Stromal cell of bone marrow (primary cell): ENCODE measurements around the gene PPP1R3G.

Experiments
- DNase-seq: peaks from one replicate; pipeline ENCODE4 v3.0.0-alpha.2; 2012; ENCODE audit warnings: low read depth

PPP1R3G gene

GRCh38 chr6:5072440-5072839, 12.7 kb upstream of the PPP1R3G start:
- DNase-seq, result no peak

GRCh38 chr6:5073992-5074391, 11.1 kb upstream of the PPP1R3G start:
- no peak for DNase-seq

DNA sequence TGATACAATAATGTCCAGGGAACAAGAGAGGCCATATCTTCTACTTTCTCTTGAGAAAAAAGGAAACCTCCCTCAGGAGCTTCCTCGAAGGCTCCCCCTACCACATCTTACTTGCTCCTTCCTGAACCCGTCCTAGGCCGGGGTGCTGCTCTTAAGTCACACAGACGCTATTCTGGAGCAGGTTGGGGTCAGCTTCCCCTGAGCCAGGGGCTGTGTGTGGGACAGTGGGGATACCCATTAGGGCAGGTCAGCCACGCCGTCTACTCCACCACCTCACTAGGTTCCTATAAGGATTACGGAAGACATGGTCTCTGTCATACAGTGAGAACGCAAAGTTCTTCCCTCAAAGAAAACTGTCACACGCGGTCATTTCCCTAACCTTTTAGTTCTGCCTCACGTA, 8.2 kb upstream of the PPP1R3G start:
- no peak for DNase-seq

GRCh38 chr6:5078121-5078669, 6.9 kb upstream of the PPP1R3G start:
- no peak for DNase-seq

- DNase-seq, result no peak
These were observed 5.4 kb upstream of the PPP1R3G start for GRCh38 chr6:5079692-5080091.

- DNase-seq, result no peak
These were observed 4.6 kb upstream of the PPP1R3G start for GRCh38 chr6:5080574-5080973.

- DNase-seq, result no peak
These were observed 4.0 kb upstream of the PPP1R3G start for GRCh38 chr6:5081182-5081581.

GRCh38 chr6:5081955-5082354, 3.2 kb upstream of the PPP1R3G start:
- DNase-seq, result no peak

- peak; percentile 59 for DNase-seq
These were observed 2.4 kb upstream of the PPP1R3G start for GRCh38 chr6:5082487-5083306.

- DNase-seq, result no peak
These were observed 1.9 kb upstream of the PPP1R3G start for GRCh38 chr6:5083307-5083583.

DNA sequence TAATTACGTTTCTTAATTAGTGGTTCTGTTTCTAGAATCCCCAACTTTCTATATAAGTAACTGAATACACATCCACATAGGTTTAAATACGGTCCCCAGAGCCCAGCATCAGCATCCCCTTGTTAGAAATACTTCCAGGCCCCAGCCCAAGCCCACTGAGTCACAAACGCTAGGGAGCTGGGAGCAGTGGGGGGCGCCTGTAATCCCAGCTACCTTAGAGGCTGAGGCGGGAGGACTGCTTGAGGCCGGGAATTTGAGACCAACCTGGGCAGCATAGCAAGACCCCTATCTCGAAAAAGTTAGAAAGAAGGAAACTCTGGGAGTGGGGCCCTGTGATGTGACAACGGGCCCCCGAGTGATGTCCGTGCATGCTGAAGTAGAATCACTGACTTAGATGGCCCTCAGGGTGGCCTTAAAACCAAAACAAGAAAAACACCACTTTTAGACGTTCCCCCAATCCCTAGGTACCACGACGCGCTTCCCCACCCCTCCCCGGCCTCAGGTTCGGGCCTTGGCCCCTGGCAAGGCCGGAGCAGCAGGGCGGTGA, 1.3 kb upstream of the PPP1R3G start:
- DNase-seq, result no peak

- no peak for DNase-seq
These were observed 771 bp upstream of the PPP1R3G start for GRCh38 chr6:5084360-5084780.

DNA sequence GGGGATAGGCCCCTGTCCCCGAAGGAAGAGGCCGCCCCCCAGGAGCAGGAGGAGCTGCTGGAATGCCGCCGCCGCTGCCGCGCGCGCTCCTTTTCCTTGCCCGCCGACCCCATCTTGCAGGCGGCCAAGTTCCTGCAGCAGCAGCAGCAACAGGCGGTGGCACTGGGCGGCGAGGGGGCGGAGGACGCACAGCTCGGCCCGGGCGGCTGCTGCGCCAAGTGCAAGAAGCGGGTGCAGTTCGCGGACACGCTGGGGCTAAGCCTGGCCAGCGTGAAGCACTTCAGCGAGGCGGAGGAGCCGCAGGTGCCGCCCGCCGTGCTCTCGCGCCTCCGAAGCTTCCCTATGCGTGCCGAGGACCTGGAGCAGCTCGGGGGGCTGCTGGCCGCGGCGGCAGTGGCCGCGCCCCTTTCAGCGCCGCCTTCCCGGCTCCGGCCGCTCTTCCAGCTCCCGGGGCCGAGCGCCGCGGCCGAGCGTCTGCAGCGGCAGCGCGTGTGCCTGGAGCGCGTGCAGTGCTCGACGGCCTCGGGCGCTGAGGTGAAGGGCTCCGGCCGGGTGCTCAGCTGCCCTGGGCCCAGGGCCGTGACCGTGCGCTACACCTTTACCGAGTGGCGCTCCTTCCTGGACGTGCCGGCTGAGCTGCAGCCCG, 630 bp downstream of the PPP1R3G start:
- DNase-seq, result no peak

DNA sequence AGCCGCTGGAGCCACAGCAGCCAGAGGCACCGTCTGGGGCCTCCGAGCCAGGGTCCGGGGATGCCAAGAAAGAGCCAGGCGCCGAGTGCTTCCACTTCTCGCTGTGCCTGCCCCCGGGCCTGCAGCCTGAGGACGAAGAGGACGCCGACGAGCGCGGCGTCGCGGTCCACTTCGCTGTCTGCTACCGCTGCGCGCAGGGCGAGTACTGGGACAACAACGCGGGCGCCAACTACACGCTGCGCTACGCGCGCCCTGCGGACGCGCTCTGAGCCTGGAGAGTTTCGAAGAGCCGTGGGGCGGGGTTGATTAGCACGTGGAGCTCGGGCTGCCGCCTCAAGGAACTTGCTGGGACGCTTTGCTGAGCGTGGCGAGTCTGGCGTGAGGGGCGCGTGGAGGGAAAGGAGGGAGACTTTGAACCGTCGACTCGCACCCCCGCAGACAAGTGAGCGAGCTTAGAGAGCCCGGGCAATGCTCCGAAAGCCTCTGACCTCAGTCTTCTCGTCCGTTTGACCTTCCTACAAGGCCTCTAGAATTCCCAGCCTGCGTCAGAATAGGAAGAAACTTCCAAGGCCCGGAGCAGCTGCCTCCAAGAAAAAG, 1.3 kb downstream of the PPP1R3G start:
- no peak for DNase-seq

- DNase-seq, result no peak
These were observed 2.2 kb downstream of the PPP1R3G start for GRCh38 chr6:5087389-5087788.

DNA sequence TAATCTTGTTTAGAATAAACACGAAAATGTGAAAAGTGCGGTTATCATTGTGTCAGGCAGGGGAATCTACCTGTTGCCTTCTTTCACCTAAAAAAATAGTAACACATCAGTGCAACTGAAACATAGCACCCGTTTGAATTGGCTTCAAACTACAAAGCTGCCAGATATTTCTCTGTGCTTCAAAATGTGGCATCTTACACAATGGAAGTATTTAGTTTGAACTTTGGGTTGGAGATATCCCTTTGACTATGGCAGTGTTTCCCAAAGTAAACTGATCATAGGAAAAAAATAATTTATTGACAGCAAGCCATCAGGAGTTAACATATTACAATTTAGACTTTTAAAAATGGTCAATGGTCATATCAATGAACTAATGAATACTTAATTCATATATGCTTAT, 3.6 kb downstream of the PPP1R3G start:
- DNase-seq, result no peak

GRCh38 chr6:5089481-5090438, 4.6 kb downstream of the PPP1R3G start:
- no peak for DNase-seq

- DNase-seq, result no peak
These were observed 5.5 kb downstream of the PPP1R3G start for GRCh38 chr6:5090603-5091002.

DNA sequence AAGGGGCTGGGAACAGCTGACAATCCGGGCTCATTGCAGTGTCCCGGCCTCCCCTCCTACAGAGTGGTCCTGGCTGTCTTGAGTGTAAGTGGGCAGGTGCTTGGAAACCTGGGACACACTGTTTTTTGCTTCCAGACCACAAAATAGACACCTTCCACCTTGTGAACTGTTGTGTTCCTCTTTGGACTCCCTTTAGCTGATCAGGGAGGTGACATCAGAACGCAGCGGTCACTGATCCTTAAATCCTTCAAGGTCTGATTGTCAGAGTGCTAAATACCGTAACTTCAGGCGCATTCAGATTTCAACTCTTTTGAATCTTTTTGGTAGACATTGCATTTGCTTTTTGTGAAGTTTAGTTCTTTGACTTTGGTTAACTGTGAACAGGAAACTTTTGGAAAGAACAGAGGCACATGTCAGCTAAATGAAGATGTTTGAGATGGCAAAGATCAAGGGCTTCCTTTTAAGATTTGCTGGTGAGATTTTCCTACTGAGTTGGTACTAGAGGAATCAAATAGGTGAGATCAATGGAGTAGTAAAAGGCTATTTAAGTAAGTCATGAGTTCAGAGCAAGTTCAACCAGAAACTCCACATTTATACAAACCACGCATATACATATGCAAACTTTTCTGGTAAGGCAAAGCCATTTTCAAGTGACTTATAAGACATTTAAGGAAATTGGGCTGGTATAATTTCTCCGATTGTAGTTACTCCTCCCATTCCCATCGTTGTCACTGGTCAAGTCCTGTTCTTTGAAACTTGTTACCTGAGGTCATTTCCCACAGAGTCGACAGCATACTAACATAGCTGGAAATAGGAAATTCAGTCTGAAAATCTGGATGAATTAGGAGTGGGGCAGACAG, 6.3 kb downstream of the PPP1R3G start:
- DNase-seq, result no peak

GRCh38 chr6:5093231-5094015, 8.3 kb downstream of the PPP1R3G start:
- no peak for DNase-seq
